ENCODE results near the gene ELN.

Gene ELN

DNA sequence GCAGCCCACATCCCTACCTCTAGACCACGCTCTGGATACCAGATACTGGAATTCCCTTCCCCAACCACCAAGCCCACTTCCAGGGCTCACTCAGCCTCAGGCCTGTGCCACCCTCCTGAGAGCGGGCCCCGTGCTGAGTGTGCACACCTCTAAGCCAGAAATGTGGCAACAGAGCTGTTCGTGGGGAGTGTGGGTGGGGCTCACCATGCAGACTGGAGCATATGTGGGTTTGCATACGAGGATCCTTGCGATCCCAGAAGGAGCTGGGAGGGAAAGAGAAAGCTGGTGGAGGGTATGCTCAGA lies 42.6 kb downstream of the ELN start:
- Histone ChIP-seq H2BK15ac (replicated peaks; ENCODE audit: low read depth) (no peak overlapping the region), H3K9ac (ENCODE audit: low read length) (no peak overlapping the region), H3K4me3 (ENCODE audit: low read length) (no peak overlapping the region), H4K8ac (ENCODE audit: low read depth, low read length) (no peak overlapping the region), H3K27me3 (ENCODE audit: insufficient read depth, low read length, poor library complexity) (no peaks in the 10 kb centered on the region), H2BK120ac (ENCODE audit: low read depth, low read length) (no peak overlapping the region), H4K5ac (ENCODE audit: low read length) (no peak overlapping the region), H2BK5ac (ENCODE audit: low read length) (no peak overlapping the region), H3K4ac (ENCODE audit: low read depth, low read length) (no peak overlapping the region), H3K4me1 (ENCODE audit: control insufficient read depth, low read depth, low read length) (no peaks in the 10 kb centered on the region), H3K23ac (ENCODE audit: low read length) (no peak overlapping the region), H3K56ac (ENCODE audit: low read length) (no peak overlapping the region), H3K18ac (ENCODE audit: low read length) (no peak overlapping the region), H3K79me1 (ENCODE audit: low read length) (no peaks in the 10 kb centered on the region), H3K36me3 (ENCODE audit: control insufficient read depth, insufficient read depth, low read length) (no peaks in the 10 kb centered on the region), H3K79me2 (ENCODE audit: control insufficient read depth, insufficient read depth, low read length) (no peaks in the 10 kb centered on the region), H3K27ac (ENCODE audit: low read depth, low read length) (no peak overlapping the region), H2AK5ac (ENCODE audit: low read length) (no peak overlapping the region), H3K4me2 (ENCODE audit: low read length) (no peak overlapping the region)
- no CpG with 5 or more reads among the region's 6 CpGs for WGBS (ENCODE audit: extremely low coverage, insufficient coverage, low lambda C conversion rate)
- DNase-seq, result no peak

DNA sequence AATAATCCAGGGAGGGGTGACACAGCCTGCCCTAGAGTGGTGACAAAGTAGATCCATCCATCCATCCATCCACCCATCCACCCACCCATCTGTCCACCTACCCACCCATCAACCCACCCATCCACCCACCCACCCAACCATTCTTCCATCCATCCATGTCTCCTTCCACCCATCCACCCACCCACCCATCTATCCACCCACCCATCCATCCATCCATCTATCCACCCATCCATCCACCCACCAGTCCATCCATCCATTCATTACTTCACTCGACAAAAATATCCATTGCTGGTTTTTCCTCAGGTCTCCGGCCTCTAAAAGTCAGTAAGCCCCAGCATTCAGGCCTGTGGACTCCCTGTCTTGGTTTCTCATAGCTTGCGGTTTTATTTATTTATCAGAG lies 43.1 kb downstream of the ELN start:
- Histone ChIP-seq H3K36me3 (ENCODE audit: control insufficient read depth, insufficient read depth, low read length) (no peaks in the 10 kb centered on the region), H3K18ac (ENCODE audit: low read length) (no peak overlapping the region), H3K23ac (ENCODE audit: low read length) (no peak overlapping the region), H2BK5ac (ENCODE audit: low read length) (no peak overlapping the region), H2BK120ac (ENCODE audit: low read depth, low read length) (no peak overlapping the region), H3K4me3 (ENCODE audit: low read length) (no peak overlapping the region), H3K4ac (ENCODE audit: low read depth, low read length) (no peak overlapping the region), H3K9ac (ENCODE audit: low read length) (no peak overlapping the region), H4K5ac (ENCODE audit: low read length) (no peak overlapping the region), H3K79me2 (ENCODE audit: control insufficient read depth, insufficient read depth, low read length) (no peaks in the 10 kb centered on the region), H2AK5ac (ENCODE audit: low read length) (no peak overlapping the region), H3K79me1 (ENCODE audit: low read length) (no peaks in the 10 kb centered on the region), H3K4me2 (ENCODE audit: low read length) (no peak overlapping the region), H3K56ac (ENCODE audit: low read length) (no peak overlapping the region), H2BK15ac (replicated peaks; ENCODE audit: low read depth) (no peak overlapping the region), H3K4me1 (ENCODE audit: control insufficient read depth, low read depth, low read length) (no peaks in the 10 kb centered on the region), H3K27me3 (ENCODE audit: insufficient read depth, low read length, poor library complexity) (no peaks in the 10 kb centered on the region), H3K27ac (ENCODE audit: low read depth, low read length) (no peak overlapping the region), H4K8ac (ENCODE audit: low read depth, low read length) (no peak overlapping the region)
- WGBS (ENCODE audit: extremely low coverage, insufficient coverage, low lambda C conversion rate), result no CpG with 5 or more reads among the region's 3 CpGs
- no peak for DNase-seq

DNA sequence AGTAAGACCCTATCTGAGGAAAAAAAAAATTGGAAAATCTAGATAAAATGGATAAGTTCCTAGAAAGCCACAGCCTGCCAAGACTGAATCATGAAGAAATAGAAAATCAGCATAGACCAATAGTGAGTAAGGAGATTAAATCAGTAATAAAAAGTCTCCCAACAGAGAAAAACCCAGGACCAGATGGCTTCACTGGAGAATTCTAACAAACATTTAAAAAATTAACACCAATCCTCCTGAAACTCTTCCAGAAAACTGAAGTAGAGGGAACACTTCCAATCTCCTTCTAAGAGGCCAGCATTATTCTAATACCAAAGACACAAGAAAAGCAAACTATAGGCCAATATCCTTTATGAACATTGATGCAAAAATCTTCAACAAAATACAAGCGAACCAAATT lies 46.8 kb downstream of the ELN start:
- Histone ChIP-seq H2AK5ac (ENCODE audit: low read length) (no peak overlapping the region), H3K4me3 (ENCODE audit: low read length) (no peak overlapping the region), H3K4me1 (ENCODE audit: control insufficient read depth, low read depth, low read length) (peaks cover 3% of the 10 kb centered on the region), H3K79me1 (ENCODE audit: low read length) (no peaks in the 10 kb centered on the region), H3K4me2 (ENCODE audit: low read length) (no peak overlapping the region), H2BK120ac (ENCODE audit: low read depth, low read length) (no peak overlapping the region), H3K27me3 (ENCODE audit: insufficient read depth, low read length, poor library complexity) (no peaks in the 10 kb centered on the region), H4K5ac (ENCODE audit: low read length) (no peak overlapping the region), H3K23ac (ENCODE audit: low read length) (no peak overlapping the region), H3K18ac (ENCODE audit: low read length) (no peak overlapping the region), H2BK5ac (ENCODE audit: low read length) (no peak overlapping the region), H4K8ac (ENCODE audit: low read depth, low read length) (no peak overlapping the region), H2BK15ac (replicated peaks; ENCODE audit: low read depth) (no peak overlapping the region), H3K9ac (ENCODE audit: low read length) (no peak overlapping the region), H3K79me2 (ENCODE audit: control insufficient read depth, insufficient read depth, low read length) (no peaks in the 10 kb centered on the region), H3K27ac (ENCODE audit: low read depth, low read length) (no peak overlapping the region), H3K56ac (ENCODE audit: low read length) (no peak overlapping the region), H3K36me3 (ENCODE audit: control insufficient read depth, insufficient read depth, low read length) (no peaks in the 10 kb centered on the region), H3K4ac (ENCODE audit: low read depth, low read length) (no peak overlapping the region)
- DNase-seq, result no peak
- WGBS (ENCODE audit: extremely low coverage, insufficient coverage, low lambda C conversion rate), result no CpG with 5 or more reads among the region's 1 CpG

DNA sequence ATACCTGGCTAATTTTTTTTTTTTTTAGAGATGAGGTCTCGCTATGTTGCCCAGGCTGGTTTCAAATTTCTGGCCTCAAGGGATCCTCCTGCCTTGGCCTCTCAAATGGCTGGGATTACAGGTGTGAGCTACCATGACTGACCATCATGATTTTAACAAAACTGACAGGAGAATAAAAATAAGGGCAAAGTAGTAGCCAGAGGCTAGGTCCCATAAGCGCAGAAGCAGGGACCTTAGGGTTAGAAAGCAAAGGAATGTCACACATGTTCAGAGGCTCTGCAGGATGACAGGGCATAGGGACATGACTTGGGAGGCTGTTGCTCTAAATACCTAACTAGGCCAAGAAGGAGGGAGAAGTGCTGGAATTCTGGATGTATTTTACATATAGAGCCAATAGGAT lies 50.5 kb downstream of the ELN start:
- Histone ChIP-seq H3K27me3 (ENCODE audit: insufficient read depth, low read length, poor library complexity) (no peaks in the 10 kb centered on the region), H3K18ac (ENCODE audit: low read length) (no peak overlapping the region), H2BK120ac (ENCODE audit: low read depth, low read length) (no peak overlapping the region), H3K79me2 (ENCODE audit: control insufficient read depth, insufficient read depth, low read length) (no peaks in the 10 kb centered on the region), H3K4me1 (ENCODE audit: control insufficient read depth, low read depth, low read length) (peaks cover 5% of the 10 kb centered on the region), H3K23ac (ENCODE audit: low read length) (no peak overlapping the region), H3K4me3 (ENCODE audit: low read length) (no peak overlapping the region), H2BK15ac (replicated peaks; ENCODE audit: low read depth) (no peak overlapping the region), H3K56ac (ENCODE audit: low read length) (no peak overlapping the region), H2AK5ac (ENCODE audit: low read length) (no peak overlapping the region), H3K27ac (ENCODE audit: low read depth, low read length) (no peak overlapping the region), H3K4ac (ENCODE audit: low read depth, low read length) (no peak overlapping the region), H2BK5ac (ENCODE audit: low read length) (no peak overlapping the region), H4K8ac (ENCODE audit: low read depth, low read length) (no peak overlapping the region), H3K4me2 (ENCODE audit: low read length) (no peak overlapping the region), H3K79me1 (ENCODE audit: low read length) (no peaks in the 10 kb centered on the region), H4K5ac (ENCODE audit: low read length) (no peak overlapping the region), H3K36me3 (ENCODE audit: control insufficient read depth, insufficient read depth, low read length) (no peaks in the 10 kb centered on the region), H3K9ac (ENCODE audit: low read length) (no peak overlapping the region)
- no CpG with 5 or more reads among the region's 2 CpGs for WGBS (ENCODE audit: extremely low coverage, insufficient coverage, low lambda C conversion rate)
- DNase-seq, result peak; percentile 74

DNA sequence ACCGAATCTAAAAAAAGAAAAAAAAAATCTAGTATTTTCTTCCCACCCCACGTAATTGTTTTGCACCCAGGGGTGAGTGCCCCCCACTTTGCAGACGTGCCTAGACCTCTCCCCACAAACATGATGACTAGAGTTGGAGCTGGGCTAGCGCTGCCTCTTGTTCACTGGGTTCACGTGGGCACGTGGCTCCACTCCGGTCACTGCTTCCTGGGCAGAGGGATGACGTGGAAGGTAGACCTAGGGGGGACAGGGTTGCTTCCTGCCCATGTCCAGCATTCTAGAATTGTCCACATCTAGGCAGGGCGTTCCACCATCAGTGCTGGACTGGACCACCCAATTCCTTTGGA lies 54.8 kb downstream of the ELN start:
- peak overlapping the region; percentile 88 for H2AK5ac ChIP-seq (ENCODE audit: low read length)
- H3K4me3 ChIP-seq (ENCODE audit: low read length), result no peak overlapping the region

DNA sequence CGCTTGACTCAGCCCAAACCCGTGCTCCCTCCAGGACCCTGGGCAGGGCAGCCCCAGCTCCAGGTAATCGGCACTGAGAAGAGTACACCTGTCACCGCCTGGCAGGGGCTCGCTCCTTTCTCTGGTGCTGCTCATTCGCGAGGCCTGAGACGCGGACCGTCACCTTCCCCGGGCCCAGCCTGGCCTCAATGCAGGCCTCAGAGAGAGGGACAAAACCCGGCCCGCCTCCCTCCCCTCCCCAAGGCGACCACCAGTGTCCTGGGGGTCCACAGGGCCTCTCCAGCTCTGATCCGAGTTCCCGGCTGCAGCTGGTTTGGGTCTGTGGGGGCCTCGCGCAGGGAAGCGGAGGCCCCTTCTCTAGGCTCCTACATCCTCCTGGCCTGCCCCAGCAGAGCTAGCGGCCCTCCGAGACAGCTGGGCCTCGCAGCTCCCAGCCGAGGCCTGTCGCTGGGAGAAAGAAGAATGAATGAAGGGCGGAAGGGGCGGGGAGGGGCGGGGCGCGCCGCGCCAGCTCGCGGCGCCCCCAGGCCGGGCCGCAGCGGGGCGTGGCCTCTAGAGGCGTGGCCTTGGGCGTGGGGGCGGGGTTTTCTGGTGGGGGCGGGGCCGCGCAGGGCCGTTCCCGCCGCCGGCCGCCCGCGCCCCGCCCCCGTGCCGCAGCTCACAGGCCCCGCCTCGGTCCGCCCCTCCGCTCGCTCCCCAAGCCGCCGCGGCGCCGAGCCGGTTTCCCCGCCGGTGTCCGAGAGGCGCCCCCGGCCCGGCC lies 55.3 kb downstream of the ELN start, which contains the start of gene LIMK1:
TSS of gene LIMK1 (plus strand) at position 688 of the 760 bp plus-strand sequence. CDS start 187 bp downstream, outside the sequence.
- H2BK120ac ChIP-seq (ENCODE audit: low read depth, low read length), result peak within 1 kb of the TSS; percentile 63
- H2AK5ac ChIP-seq (ENCODE audit: low read length), result peak within 1 kb of the TSS; percentile 88
- no peak within 1 kb of the TSS for H2BK5ac ChIP-seq (ENCODE audit: low read length)
- H3K4ac ChIP-seq (ENCODE audit: low read depth, low read length), result peak within 1 kb of the TSS; percentile 97
- peak; percentile 87 for DNase-seq
- peaks cover 10% of the 10 kb centered on the region for H3K79me2 ChIP-seq (ENCODE audit: control insufficient read depth, insufficient read depth, low read length)
- peaks cover 3% of the 10 kb centered on the region for H3K36me3 ChIP-seq (ENCODE audit: control insufficient read depth, insufficient read depth, low read length)
- H3K56ac ChIP-seq (ENCODE audit: low read length), result peak within 1 kb of the TSS; percentile 97
- H2BK15ac ChIP-seq (replicated peaks; ENCODE audit: low read depth), result no peak within 1 kb of the TSS
- H3K23ac ChIP-seq (ENCODE audit: low read length), result peak within 1 kb of the TSS; percentile 98
- peak within 1 kb of the TSS; percentile 76 for H4K8ac ChIP-seq (ENCODE audit: low read depth, low read length)
- peak within 1 kb of the TSS; percentile 97 for H3K18ac ChIP-seq (ENCODE audit: low read length)
- peak within 1 kb of the TSS; percentile 70 for H3K27ac ChIP-seq (ENCODE audit: low read depth, low read length)
- H4K5ac ChIP-seq (ENCODE audit: low read length), result no peak within 1 kb of the TSS
- peak within 1 kb of the TSS; percentile 96 for H3K4me2 ChIP-seq (ENCODE audit: low read length)
- peak within 1 kb of the TSS; percentile 68 for H3K4me3 ChIP-seq (ENCODE audit: low read length)
- no CpG with 5 or more reads among the region's 71 CpGs for WGBS (ENCODE audit: extremely low coverage, insufficient coverage, low lambda C conversion rate)
- H3K79me1 ChIP-seq (ENCODE audit: low read length), result peaks cover 15% of the 10 kb centered on the region
- H3K9ac ChIP-seq (ENCODE audit: low read length), result peak within 1 kb of the TSS; percentile 91
- peaks cover 11% of the 10 kb centered on the region for H3K4me1 ChIP-seq (ENCODE audit: control insufficient read depth, low read depth, low read length)
- H3K27me3 ChIP-seq (ENCODE audit: insufficient read depth, low read length, poor library complexity), result no peaks in the 10 kb centered on the region

More for the DNA sequence above, 54.8 kb downstream of the ELN start:
- no peak overlapping the region for H3K18ac ChIP-seq (ENCODE audit: low read length)
- no peak overlapping the region for H2BK5ac ChIP-seq (ENCODE audit: low read length)
- no CpG with 5 or more reads among the region's 9 CpGs for WGBS (ENCODE audit: extremely low coverage, insufficient coverage, low lambda C conversion rate)
- DNase-seq, result no peak
- peaks cover 10% of the 10 kb centered on the region for H3K79me2 ChIP-seq (ENCODE audit: control insufficient read depth, insufficient read depth, low read length)
- peak overlapping the region; percentile 26 for H3K56ac ChIP-seq (ENCODE audit: low read length)
- peaks cover 15% of the 10 kb centered on the region for H3K79me1 ChIP-seq (ENCODE audit: low read length)
- no peak overlapping the region for H3K4me2 ChIP-seq (ENCODE audit: low read length)
- H3K4ac ChIP-seq (ENCODE audit: low read depth, low read length), result no peak overlapping the region
- H4K5ac ChIP-seq (ENCODE audit: low read length), result no peak overlapping the region
- no peak overlapping the region for H3K23ac ChIP-seq (ENCODE audit: low read length)
- no peak overlapping the region for H3K27ac ChIP-seq (ENCODE audit: low read depth, low read length)
- no peak overlapping the region for H2BK15ac ChIP-seq (replicated peaks; ENCODE audit: low read depth)
- no peak overlapping the region for H4K8ac ChIP-seq (ENCODE audit: low read depth, low read length)
- no peak overlapping the region for H2BK120ac ChIP-seq (ENCODE audit: low read depth, low read length)
- H3K27me3 ChIP-seq (ENCODE audit: insufficient read depth, low read length, poor library complexity), result no peaks in the 10 kb centered on the region
- no peaks in the 10 kb centered on the region for H3K36me3 ChIP-seq (ENCODE audit: control insufficient read depth, insufficient read depth, low read length)
- peaks cover 11% of the 10 kb centered on the region for H3K4me1 ChIP-seq (ENCODE audit: control insufficient read depth, low read depth, low read length)
- H3K9ac ChIP-seq (ENCODE audit: low read length), result peak overlapping the region; percentile 74

Measured in mesendoderm (in vitro differentiated cells).